Jurkat, Clone E6-1 (cell line): ENCODE data around the gene ZNF827. TPM values are rescaled to one million over a fixed set of nuclear protein-coding genes. Genes with fewer than 3 reads are reported as not detected.

Experiments used
- DNase-seq: peaks from one replicate; pipeline ENCODE4 v3.0.0-alpha.2; 2011; ENCODE audit warnings: low read depth, low spot score
- H3K4me3 ChIP-seq: 2 replicates; pipeline ENCODE4 v1.5.1; 2011; ENCODE audit warnings: mild to moderate bottlenecking, low read length, control low read depth, moderate library complexity
- polyA plus RNA-seq: library from polyadenylated mRNA; unstranded; fragments of >200 nt; gene quantifications from one replicate; pipeline ENCODE4 v1.2.1, GENCODE V29; 2012; ENCODE audit warnings: missing spikeins; ENCODE audit not compliant: insufficient read length, insufficient read depth

The ZNF827 gene, protein sequence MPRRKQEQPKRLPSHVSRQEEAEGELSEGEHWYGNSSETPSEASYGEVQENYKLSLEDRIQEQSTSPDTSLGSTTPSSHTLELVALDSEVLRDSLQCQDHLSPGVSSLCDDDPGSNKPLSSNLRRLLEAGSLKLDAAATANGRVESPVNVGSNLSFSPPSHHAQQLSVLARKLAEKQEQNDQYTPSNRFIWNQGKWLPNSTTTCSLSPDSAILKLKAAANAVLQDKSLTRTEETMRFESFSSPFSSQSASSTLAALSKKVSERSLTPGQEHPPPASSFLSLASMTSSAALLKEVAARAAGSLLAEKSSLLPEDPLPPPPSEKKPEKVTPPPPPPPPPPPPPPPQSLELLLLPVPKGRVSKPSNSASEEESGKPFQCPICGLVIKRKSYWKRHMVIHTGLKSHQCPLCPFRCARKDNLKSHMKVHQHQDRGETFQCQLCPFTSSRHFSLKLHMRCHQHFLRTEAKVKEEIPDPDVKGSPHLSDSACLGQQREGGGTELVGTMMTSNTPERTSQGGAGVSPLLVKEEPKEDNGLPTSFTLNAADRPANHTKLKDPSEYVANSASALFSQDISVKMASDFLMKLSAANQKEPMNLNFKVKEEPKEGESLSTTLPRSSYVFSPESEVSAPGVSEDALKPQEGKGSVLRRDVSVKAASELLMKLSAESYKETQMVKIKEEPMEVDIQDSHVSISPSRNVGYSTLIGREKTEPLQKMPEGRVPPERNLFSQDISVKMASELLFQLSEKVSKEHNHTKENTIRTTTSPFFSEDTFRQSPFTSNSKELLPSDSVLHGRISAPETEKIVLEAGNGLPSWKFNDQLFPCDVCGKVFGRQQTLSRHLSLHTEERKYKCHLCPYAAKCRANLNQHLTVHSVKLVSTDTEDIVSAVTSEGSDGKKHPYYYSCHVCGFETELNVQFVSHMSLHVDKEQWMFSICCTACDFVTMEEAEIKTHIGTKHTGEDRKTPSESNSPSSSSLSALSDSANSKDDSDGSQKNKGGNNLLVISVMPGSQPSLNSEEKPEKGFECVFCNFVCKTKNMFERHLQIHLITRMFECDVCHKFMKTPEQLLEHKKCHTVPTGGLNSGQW
- 3.2 TPM for polyA plus RNA-seq

DNA sequence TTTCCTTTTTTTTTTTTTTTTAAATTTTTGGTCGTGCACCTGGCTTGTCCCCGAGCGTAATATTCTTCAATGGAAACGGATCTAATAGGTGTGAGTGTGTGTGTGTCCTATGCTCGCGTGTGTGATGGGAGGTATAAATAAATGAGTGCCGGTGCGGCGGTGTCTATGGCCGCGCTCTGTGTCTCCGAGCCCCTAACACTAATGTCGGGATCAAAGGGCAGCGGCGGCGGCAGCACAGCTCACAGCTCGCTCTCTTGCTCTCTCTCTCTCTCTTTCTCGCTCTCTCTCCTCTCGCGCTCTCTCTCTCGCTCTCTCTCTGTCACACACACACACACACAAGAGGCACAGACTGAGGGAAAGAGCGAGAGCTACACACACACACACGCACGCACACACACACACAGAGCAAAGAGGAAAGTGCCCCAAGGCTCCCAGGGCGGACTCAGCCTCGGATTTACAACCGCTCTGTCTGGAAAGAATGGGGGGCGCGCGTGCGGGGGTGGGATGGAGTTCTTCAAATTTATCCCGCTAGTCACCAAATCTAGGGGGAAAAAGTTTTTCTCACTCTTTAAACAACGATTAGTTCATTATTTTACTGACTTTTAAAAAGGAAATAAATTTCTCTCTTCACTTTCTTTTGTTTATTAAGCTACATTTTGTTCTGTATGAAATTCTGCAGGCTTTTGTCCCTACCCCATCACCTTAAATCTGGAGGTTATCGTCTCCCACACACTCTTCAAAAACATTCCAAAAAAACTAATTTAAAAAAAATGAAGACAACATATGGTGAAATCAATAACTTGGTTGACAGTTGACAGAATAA is at the start of gene ZNF827:
Gene ZNF827 (minus strand): TSS at position 206 of the 823 bp plus-strand sequence. CDS start 416 bp downstream, outside the sequence.
- peak; percentile 51 for DNase-seq
- peak within 1 kb of the TSS; percentile 68 for H3K4me3 ChIP-seq

DNA sequence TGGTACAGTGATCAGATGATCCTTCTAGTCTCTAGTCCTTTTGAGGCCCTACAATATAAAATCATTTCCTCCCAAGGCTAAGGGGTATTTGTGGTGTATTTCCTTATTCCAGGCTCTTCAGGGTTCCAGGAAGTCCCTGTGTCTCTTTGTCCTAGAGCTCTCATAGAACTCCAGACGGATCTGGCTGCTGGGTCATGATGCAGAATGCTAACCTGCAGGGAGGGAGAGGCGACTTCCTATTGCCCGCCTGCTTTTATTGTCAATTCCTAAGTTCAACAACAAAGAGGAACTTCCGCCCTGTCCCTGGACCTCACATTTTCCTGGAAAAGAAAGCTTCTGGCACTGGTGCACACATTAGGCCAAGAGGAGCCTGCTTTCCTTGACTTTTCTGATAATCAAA is 45.9 kb upstream of the ZNF827 start:
- DNase-seq = no peak
- no peak overlapping the region for H3K4me3 ChIP-seq

DNA sequence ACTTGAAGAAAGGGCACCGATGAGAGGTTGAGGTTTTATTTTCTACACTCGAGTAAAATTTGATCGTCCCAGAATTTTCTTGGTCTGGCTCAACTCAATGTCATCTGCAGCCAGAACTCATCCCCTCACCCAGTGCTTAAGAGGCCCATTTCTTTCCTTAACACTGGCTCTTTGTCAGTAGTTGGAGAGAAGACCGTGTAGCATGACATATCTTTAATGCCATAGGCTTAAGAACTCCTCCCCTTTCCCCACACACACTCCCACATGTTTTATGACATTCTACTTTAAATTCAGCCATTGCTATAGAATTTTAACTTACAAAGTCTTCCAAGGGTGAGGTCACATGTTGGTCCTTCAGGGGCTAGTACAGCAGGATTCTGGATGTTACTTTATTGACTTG is 44.2 kb upstream of the ZNF827 start:
- H3K4me3 ChIP-seq = no peak overlapping the region
- no peak for DNase-seq

DNA sequence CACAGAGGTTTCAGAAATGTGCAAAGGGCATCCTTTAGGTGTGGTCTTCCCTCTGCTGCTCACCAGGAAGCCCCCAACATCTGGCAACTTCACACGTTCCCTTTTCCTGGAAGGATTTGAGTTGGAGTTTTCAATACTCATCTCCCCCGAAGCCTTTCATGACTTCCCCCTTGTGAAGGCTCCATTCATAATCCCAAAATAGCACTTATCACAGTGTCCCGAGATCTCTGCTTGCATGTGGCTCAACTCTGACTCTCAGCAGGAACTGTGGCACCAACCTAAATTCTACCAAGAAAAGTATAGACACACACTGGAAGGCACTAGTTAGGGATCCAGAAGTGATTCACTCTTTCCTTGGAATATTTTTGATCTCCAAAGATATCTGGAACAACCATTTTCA is 40.5 kb upstream of the ZNF827 start:
- no peak for DNase-seq
- H3K4me3 ChIP-seq = no peak overlapping the region

DNA sequence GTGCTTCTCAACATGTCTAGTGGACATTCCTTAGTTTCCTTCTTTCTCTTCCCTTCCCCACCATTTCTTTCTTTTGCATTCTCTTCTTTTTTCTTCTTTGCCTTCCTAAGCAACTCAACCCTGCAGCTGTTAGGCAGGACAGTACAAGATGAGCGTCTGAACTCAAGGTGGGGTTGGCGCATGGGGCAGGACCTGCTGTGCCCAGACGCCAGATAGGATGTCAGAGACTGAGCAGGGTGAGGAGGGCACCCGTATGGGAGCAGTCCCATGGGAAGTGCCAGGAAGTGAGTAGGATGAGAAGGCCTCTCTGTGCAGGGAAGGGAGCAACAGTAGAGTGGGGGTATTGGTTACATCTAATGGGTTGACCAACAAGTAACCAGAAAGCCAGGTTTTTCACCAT is 38.1 kb upstream of the ZNF827 start:
- no peak overlapping the region for H3K4me3 ChIP-seq
- no peak for DNase-seq

DNA sequence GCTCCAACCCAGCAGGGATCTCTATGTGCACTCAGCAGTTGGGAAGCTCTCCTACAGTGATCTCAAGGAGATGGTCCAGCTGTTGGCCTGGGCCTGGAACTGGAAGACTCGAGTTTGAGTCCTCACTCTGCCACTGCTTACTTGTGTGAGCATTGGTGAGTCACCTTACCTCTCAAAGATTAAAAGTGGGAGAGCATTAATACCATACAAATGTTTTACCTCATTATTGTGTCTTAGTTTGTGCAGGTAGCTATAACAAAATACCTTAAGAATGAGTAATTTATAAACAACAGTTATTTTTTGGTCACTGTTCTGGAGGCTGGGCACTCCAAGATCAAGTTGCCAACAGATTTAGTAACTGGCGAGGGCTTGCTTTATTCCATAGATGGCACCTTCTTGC is 21.4 kb upstream of the ZNF827 start:
- DNase-seq = no peak
- no peak overlapping the region for H3K4me3 ChIP-seq

DNA sequence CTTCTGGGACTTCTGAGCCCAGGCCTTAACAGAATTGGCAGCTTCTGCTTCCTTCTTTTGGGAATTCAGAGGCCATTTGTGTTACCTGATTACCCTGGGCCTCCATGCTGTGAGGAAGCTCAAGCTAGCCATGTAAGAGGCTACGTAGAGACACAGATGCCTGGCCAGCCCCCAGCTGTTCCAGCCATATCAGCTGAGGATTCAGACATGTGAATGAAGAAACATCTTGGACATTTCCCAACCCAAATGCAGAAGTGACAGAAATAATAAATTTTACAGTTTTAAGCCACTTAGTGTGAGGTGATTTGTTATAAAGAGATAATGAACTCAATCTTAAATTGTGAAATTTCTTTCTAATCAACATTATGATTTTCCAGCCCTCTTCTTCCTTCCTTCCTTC is 18.7 kb upstream of the ZNF827 start:
- DNase-seq = no peak
- H3K4me3 ChIP-seq = no peak overlapping the region

DNA sequence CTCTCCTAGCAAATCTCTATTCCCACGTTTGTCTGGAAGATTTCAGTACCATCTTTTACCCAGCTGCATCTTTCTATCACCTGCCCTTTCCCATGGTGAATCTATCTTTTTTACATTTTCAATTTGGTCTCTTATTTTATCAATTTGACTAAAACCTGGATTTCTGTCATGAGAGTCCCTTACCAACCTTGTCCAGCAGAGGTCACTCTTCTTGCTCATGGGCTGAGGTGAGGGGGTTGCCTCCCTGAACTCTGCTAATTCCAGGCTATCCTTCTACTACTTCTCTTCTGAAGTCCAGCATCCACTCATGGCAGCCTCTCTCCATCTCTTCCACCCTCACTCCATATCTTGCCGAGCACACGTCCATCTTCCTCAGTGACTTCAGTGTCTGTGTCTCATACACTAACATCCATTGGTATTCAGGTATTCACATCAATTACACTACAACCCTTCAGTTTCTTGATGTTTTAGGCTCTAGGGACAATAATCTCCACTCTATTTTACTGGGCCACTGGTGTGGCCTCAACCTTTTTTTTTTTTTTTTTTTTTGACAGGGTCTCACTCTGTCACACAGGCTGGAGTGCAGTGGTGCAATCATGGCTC is 17.8 kb upstream of the ZNF827 start:
- no peak for DNase-seq

GRCh38 chr4:145954924-145955339 is 16.3 kb upstream of the ZNF827 start:
- no peak for DNase-seq
- H3K4me3 ChIP-seq = no peak overlapping the region

More for the DNA sequence above, 17.8 kb upstream of the ZNF827 start:
- H3K4me3 ChIP-seq = no peak overlapping the region

DNA sequence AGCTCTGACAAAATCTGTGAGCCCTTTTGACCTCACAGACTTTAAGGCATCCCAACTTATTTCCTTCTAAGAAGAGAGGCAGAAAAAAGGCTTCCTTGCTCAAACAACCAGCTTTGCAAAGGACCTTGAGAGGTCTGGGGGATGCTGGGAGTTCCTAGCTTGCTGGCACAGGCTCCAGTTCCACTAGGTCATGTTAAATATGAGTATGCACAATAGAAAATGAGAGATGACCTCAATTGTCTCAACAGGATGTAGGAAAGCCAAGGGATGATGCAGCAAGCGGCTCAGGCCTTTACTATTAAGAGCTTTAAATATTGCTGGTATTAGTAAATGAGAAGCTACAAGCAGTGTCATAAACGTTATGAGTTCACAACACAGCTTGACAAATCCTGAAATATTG is 13.3 kb upstream of the ZNF827 start:
- DNase-seq = no peak
- no peak overlapping the region for H3K4me3 ChIP-seq

GRCh38 chr4:145945431-145946155 is 7.0 kb upstream of the ZNF827 start:
- no peak overlapping the region for H3K4me3 ChIP-seq
- DNase-seq = no peak

DNA sequence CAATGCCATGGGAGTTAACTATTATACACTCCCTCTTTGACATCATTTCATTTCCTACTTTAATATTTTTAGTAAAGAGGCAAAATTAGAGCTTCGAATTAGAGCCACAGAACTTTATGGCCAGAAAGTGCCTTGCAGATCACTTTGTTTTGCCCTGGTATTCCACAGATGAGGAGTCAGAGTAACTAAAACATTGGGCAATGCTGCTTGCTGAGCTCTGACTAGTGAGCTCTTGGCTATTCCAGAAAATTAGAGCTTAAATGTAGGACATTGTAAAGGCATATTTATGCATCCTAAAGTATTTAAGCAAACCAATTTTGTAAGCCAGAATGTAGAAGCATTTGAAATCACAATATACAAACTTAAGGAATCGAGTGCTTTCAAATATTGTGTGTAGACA is 6.3 kb upstream of the ZNF827 start:
- DNase-seq = no peak
- no peak overlapping the region for H3K4me3 ChIP-seq

DNA sequence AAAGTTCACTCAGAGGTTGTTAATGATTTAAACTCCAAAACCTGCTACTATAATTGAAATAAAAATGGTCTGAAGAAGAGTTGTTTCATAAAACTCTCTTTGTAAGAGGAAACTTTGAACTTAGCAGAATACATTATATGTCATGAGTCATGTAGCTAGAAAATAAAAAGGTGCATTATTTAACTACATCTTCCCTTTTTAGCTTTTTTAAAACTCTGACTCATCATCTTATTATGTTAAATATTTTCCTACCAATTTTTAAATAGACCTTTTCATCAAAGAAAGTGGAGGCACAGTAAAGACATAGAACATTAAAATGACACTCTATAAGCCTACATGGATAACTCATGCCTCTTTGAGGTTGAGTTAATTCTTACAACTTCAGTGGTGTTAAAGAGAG is 1.2 kb upstream of the ZNF827 start:
- no peak overlapping the region for H3K4me3 ChIP-seq
- no peak for DNase-seq

DNA sequence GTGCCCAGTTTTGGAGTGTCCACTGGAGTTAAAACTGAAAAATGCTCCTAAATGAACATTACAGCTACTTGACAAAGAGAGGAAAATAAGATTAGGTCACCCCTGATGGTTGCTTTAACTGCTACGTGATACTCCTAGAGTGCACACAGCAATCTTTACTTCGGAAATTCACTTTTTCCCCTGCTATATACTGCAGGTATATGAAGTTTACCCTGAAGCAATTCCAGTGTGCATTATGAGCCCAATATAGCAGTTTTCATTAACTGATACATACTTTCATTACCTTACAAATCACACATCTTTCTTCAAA is 773 bp upstream of the ZNF827 start:
- DNase-seq = no peak

GRCh38 chr4:145937971-145938611 is 532 bp downstream of the ZNF827 start:
- H3K4me3 ChIP-seq = peak overlapping the region; percentile 68
- peak; percentile 24 for DNase-seq

More for the DNA sequence above, 773 bp upstream of the ZNF827 start:
- no peak overlapping the region for H3K4me3 ChIP-seq

GRCh38 chr4:145936997-145937901 is 1.4 kb downstream of the ZNF827 start:
- no peak for DNase-seq
- peak overlapping the region; percentile 68 for H3K4me3 ChIP-seq
